ENCODE data around the gene REEP6.

- TF ChIP-seq POLR2A (IDR thresholded peaks at IDR 0.05; ENCODE audit: low read depth, low read length) (no peak), CTCF (IDR thresholded peaks at IDR 0.05; ENCODE audit: extremely low read depth in 1 of 2, insufficient read depth in 1 of 2, low read depth in 1 of 2, low read length in 2 of 2) (no peak), FOS (IDR thresholded peaks at IDR 0.05; ENCODE audit: borderline replicate concordance, insufficient read depth, low read length) (no peak), MAX (IDR thresholded peaks at IDR 0.05; ENCODE audit: insufficient read depth, insufficient read length) (no peak), GATA2 (IDR thresholded peaks at IDR 0.05; ENCODE audit: insufficient read depth, insufficient read length, low read depth, low read length) (no peak), EZH2 (IDR thresholded peaks at IDR 0.05; ENCODE audit: borderline replicate concordance, low read depth, low read length, severe bottlenecking) (peak; percentile 99), POLR2AphosphoS5 (IDR thresholded peaks at IDR 0.05; ENCODE audit: insufficient read depth, low read depth, low read length) (no peak), MYC (IDR thresholded peaks at IDR 0.05; ENCODE audit: low read depth, low read length) (no peak), JUN (IDR thresholded peaks at IDR 0.05; ENCODE audit: borderline replicate concordance, insufficient read depth, insufficient read length, low read depth) (no peak)
These were observed 44.1 kb upstream of the REEP6 start for GRCh38 chr19:1446713-1447481.
